ENCODE results near the gene STX3. TPM values are rescaled to one million over a fixed set of nuclear protein-coding genes. Genes with fewer than 3 reads are reported as not detected.

Gene STX3
- total RNA-seq, 2 experiments from 2014 or later, result 6.4 to 20.2 TPM

- no peak for DNase-seq (ENCODE audit: low spot score)
- no peaks in the 10 kb centered on the region for H3K9me2 ChIP-seq (ENCODE audit: insufficient read depth, low read length)
- H3K9me3 ChIP-seq (ENCODE audit: low read length), result no peaks in the 10 kb centered on the region
- ChIA-PET POLR2A (no interaction called here), CTCF (ENCODE audit: unreplicated experiment) (no interaction called here)
- no peak overlapping the region for H2AFZ ChIP-seq (ENCODE audit: low read length)
- intact Hi-C loops (cut with micrococcal nuclease; ENCODE audit: unreplicated experiment), result no loop called here
- no peak overlapping the region for H3K4me3 ChIP-seq (ENCODE audit: low read depth, low read length, poor library complexity, severe bottlenecking)
- no peaks in the 10 kb centered on the region for H4K20me1 ChIP-seq (ENCODE audit: insufficient read depth, low read length)
- no peak overlapping the region for H3K4me2 ChIP-seq (ENCODE audit: low read length)
- no peak overlapping the region for H3K27ac ChIP-seq (ENCODE audit: low read depth, low read length, poor library complexity, severe bottlenecking)
- H3K4me1 ChIP-seq (ENCODE audit: insufficient read depth, low read length, poor library complexity, severe bottlenecking), result peaks cover 22% of the 10 kb centered on the region
- no peaks in the 10 kb centered on the region for H3K36me3 ChIP-seq (ENCODE audit: insufficient read depth, low read length)
- H3K79me2 ChIP-seq (ENCODE audit: insufficient read depth, low read depth, low read length), result no peaks in the 10 kb centered on the region
- BruUV-seq (replicated peaks), result no TSS peak
- no peak for TF ChIP-seq EZH2phosphoT487 (IDR thresholded peaks at IDR 0.05; ENCODE audit: borderline replicate concordance, low read depth, low read length)
- TF ChIP-seq CTCF (conservative IDR thresholded peaks at IDR 0.05; ENCODE audit: low read length), result no peak
Observed at GRCh38 chr11:59761993-59762392, 6.8 kb downstream of the STX3 start.

- BruUV-seq (replicated peaks), result no TSS peak
- H4K20me1 ChIP-seq (ENCODE audit: insufficient read depth, low read length), result no peaks in the 10 kb centered on the region
- no peaks in the 10 kb centered on the region for H3K9me3 ChIP-seq (ENCODE audit: low read length)
- CTCF ChIA-PET (ENCODE audit: unreplicated experiment), result interaction anchor here (1.3 kb wide), 1 partner anchor 9 kb away, joined by 3 read pairs; no protein-coding TSS in a partner anchor
- H3K4me2 ChIP-seq (ENCODE audit: low read length), result no peak overlapping the region
- H3K79me2 ChIP-seq (ENCODE audit: insufficient read depth, low read depth, low read length), result no peaks in the 10 kb centered on the region
- H3K36me3 ChIP-seq (ENCODE audit: insufficient read depth, low read length), result no peaks in the 10 kb centered on the region
- no peak overlapping the region for H2AFZ ChIP-seq (ENCODE audit: low read length)
- H3K4me1 ChIP-seq (ENCODE audit: insufficient read depth, low read length, poor library complexity, severe bottlenecking), result peaks cover 25% of the 10 kb centered on the region
- DNase-seq (ENCODE audit: low spot score), result no peak
- H3K9me2 ChIP-seq (ENCODE audit: insufficient read depth, low read length), result no peaks in the 10 kb centered on the region
- POLR2A ChIA-PET, result interaction anchor here (0.5 to 1.3 kb wide), 2 partner anchors 35 to 598 kb away, joined by 3 read pairs; no protein-coding TSS in a partner anchor
- TF ChIP-seq CTCF (conservative IDR thresholded peaks at IDR 0.05; ENCODE audit: low read length) (no peak), EZH2phosphoT487 (IDR thresholded peaks at IDR 0.05; ENCODE audit: borderline replicate concordance, low read depth, low read length) (no peak)
- no peak overlapping the region for H3K4me3 ChIP-seq (ENCODE audit: low read depth, low read length, poor library complexity, severe bottlenecking)
- H3K27ac ChIP-seq (ENCODE audit: low read depth, low read length, poor library complexity, severe bottlenecking), result no peak overlapping the region
- intact Hi-C loops (cut with micrococcal nuclease; ENCODE audit: unreplicated experiment), result no loop called here
Observed at GRCh38 chr11:59765068-59765735, 10.0 kb downstream of the STX3 start.

GRCh38 chr11:59766542-59767224 lies 11.5 kb downstream of the STX3 start:
- Histone ChIP-seq H3K4me2 (ENCODE audit: low read length) (no peak overlapping the region), H3K36me3 (ENCODE audit: insufficient read depth, low read length) (no peaks in the 10 kb centered on the region), H2AFZ (ENCODE audit: low read length) (no peak overlapping the region), H4K20me1 (ENCODE audit: insufficient read depth, low read length) (no peaks in the 10 kb centered on the region), H3K9me3 (ENCODE audit: low read length) (no peaks in the 10 kb centered on the region), H3K27ac (ENCODE audit: low read depth, low read length, poor library complexity, severe bottlenecking) (no peak overlapping the region), H3K4me1 (ENCODE audit: insufficient read depth, low read length, poor library complexity, severe bottlenecking) (peaks cover 29% of the 10 kb centered on the region), H3K4me3 (ENCODE audit: low read depth, low read length, poor library complexity, severe bottlenecking) (no peak overlapping the region), H3K9me2 (ENCODE audit: insufficient read depth, low read length) (no peaks in the 10 kb centered on the region), H3K79me2 (ENCODE audit: insufficient read depth, low read depth, low read length) (no peaks in the 10 kb centered on the region)
- intact Hi-C loops (cut with micrococcal nuclease; ENCODE audit: unreplicated experiment), result no loop called here
- ChIA-PET POLR2A (interaction anchor here (1.3 kb wide), 1 partner anchor 35 kb away, joined by 3 read pairs; no protein-coding TSS in a partner anchor), CTCF (ENCODE audit: unreplicated experiment) (interaction anchor here (0.5 kb wide), 1 partner anchor 98 kb away, joined by 6 read pairs; the partner anchor contains the start of gene PATL1)
- no TSS peak for BruUV-seq (replicated peaks)
- TF ChIP-seq CTCF (conservative IDR thresholded peaks at IDR 0.05; ENCODE audit: low read length), result no peak
- TF ChIP-seq EZH2phosphoT487 (IDR thresholded peaks at IDR 0.05; ENCODE audit: borderline replicate concordance, low read depth, low read length), result no peak
- no peak for DNase-seq (ENCODE audit: low spot score)

Data from OCI-LY7 (cell line).